ENCODE measurements around the gene TIMM50. TPM values are rescaled to one million over a fixed set of nuclear protein-coding genes. Genes with fewer than 3 reads are reported as not detected.
"Not testable (repeated sequence)": the region's sequence is repeated elsewhere in the genome, so short reads cannot be mapped to it uniquely, and the experiment has no call there.

Gene TIMM50
- total RNA-seq, 2 experiments from 2014 or later, result 103 to 107 TPM

GRCh38 chr19:39472746-39473442, 7.7 kb upstream of the TIMM50 start:
- no peaks in the 10 kb centered on the region for H3K9me3 Mint-ChIP-seq
- no peak for DNase-seq
- CTCF ChIA-PET, result no interaction called here
- H3K4me3 Mint-ChIP-seq, result no peak overlapping the region
- no peak overlapping the region for H3K27ac Mint-ChIP-seq
- H3K27me3 Mint-ChIP-seq (ENCODE audit: low read depth), result no peaks in the 10 kb centered on the region
- peaks cover 45% of the 10 kb centered on the region for H3K36me3 Mint-ChIP-seq (ENCODE audit: low read depth)
- peaks cover 17% of the 10 kb centered on the region for H3K4me1 Mint-ChIP-seq (ENCODE audit: low read depth)
- intact Hi-C loops (cut with micrococcal nuclease), result no loop called here

- intact Hi-C loops (cut with micrococcal nuclease), result no loop called here
- no peak overlapping the region for H3K27ac Mint-ChIP-seq
- H3K9me3 Mint-ChIP-seq, result no peaks in the 10 kb centered on the region
- peaks cover 43% of the 10 kb centered on the region for H3K36me3 Mint-ChIP-seq (ENCODE audit: low read depth)
- CTCF ChIA-PET, result interaction anchor here (0.6 to 1.6 kb wide), 9 partner anchors 16 to 67 kb away, joined by 3 to 9 read pairs (median 4); partner anchors contain the start of genes EID2 and EID2B
- H3K4me3 Mint-ChIP-seq, result no peak overlapping the region
- no peaks in the 10 kb centered on the region for H3K27me3 Mint-ChIP-seq (ENCODE audit: low read depth)
- peaks cover 17% of the 10 kb centered on the region for H3K4me1 Mint-ChIP-seq (ENCODE audit: low read depth)
- no peak for DNase-seq
Observed at GRCh38 chr19:39473443-39473960, 7.1 kb upstream of the TIMM50 start.

- intact Hi-C loops (cut with micrococcal nuclease), result loop anchor here (1.0 kb wide), 1 partner anchor 58 kb away; the partner anchor contains the start of gene EID2B
- Mint-ChIP-seq H3K27me3 (ENCODE audit: low read depth) (no peaks in the 10 kb centered on the region), H3K27ac (no peak overlapping the region), H3K9me3 (no peaks in the 10 kb centered on the region), H3K4me1 (ENCODE audit: low read depth) (peaks cover 17% of the 10 kb centered on the region), H3K36me3 (ENCODE audit: low read depth) (peaks cover 37% of the 10 kb centered on the region), H3K4me3 (no peak overlapping the region)
- peak; percentile 76 for DNase-seq
- CTCF ChIA-PET, result interaction anchor here (0.6 to 2.0 kb wide), 18 partner anchors 11 to 372 kb away, joined by 3 to 9 read pairs (median 3); partner anchors contain the start of genes EID2 and EID2B
Observed at GRCh38 chr19:39474139-39474620, 6.5 kb upstream of the TIMM50 start.

- no peak overlapping the region for H3K4me3 Mint-ChIP-seq
- DNase-seq, result no peak
- CTCF ChIA-PET, result interaction anchor here (0.6 to 2.0 kb wide), 3 partner anchors 14 to 79 kb away, joined by 3 to 9 read pairs (median 3); no protein-coding TSS in a partner anchor
- no peaks in the 10 kb centered on the region for H3K9me3 Mint-ChIP-seq
- intact Hi-C loops (cut with micrococcal nuclease), result no loop called here
- H3K36me3 Mint-ChIP-seq (ENCODE audit: low read depth), result peaks cover 27% of the 10 kb centered on the region
- peaks cover 15% of the 10 kb centered on the region for H3K4me1 Mint-ChIP-seq (ENCODE audit: low read depth)
- H3K27ac Mint-ChIP-seq, result no peak overlapping the region
- H3K27me3 Mint-ChIP-seq (ENCODE audit: low read depth), result no peaks in the 10 kb centered on the region
Observed at GRCh38 chr19:39475748-39476147, 4.9 kb upstream of the TIMM50 start.

GRCh38 chr19:39479319-39479801, 1.3 kb upstream of the TIMM50 start:
- intact Hi-C loops (cut with micrococcal nuclease); CTCF ChIA-PET; H3K27ac Mint-ChIP-seq; H3K27me3 Mint-ChIP-seq (ENCODE audit: low read depth); H3K9me3 Mint-ChIP-seq; H3K4me3 Mint-ChIP-seq; DNase-seq: not testable (repeated sequence)
- H3K36me3 Mint-ChIP-seq (ENCODE audit: low read depth), result peaks cover 20% of the 10 kb centered on the region
- peaks cover 27% of the 10 kb centered on the region for H3K4me1 Mint-ChIP-seq (ENCODE audit: low read depth)

- Mint-ChIP-seq H3K9me3 (no peaks in the 10 kb centered on the region), H3K27me3 (ENCODE audit: low read depth) (no peaks in the 10 kb centered on the region), H3K4me3 (peak overlapping the region; percentile 92), H3K36me3 (ENCODE audit: low read depth) (peaks cover 15% of the 10 kb centered on the region), H3K4me1 (ENCODE audit: low read depth) (peaks cover 27% of the 10 kb centered on the region), H3K27ac (peak overlapping the region; percentile 90)
- CTCF ChIA-PET, result no interaction called here
- no peak for DNase-seq
- intact Hi-C loops (cut with micrococcal nuclease), result loop anchor here (1.0 to 2.0 kb wide), 3 partner anchors 35 to 89 kb away; partner anchors contain the start of genes EID2B, MED29, PAF1 and SUPT5H
Observed at GRCh38 chr19:39479916-39480315, 722 bp upstream of the TIMM50 start.

GRCh38 chr19:39481229-39481545, 549 bp downstream of the TIMM50 start:
- intact Hi-C loops (cut with micrococcal nuclease), result loop anchor here (2.0 kb wide), 1 partner anchor 52 kb away; the partner anchor contains the start of gene EID2B
- Mint-ChIP-seq H3K4me1 (ENCODE audit: low read depth) (peaks cover 27% of the 10 kb centered on the region), H3K27ac (peak overlapping the region; percentile 63), H3K9me3 (no peaks in the 10 kb centered on the region), H3K36me3 (ENCODE audit: low read depth) (peaks cover 16% of the 10 kb centered on the region), H3K27me3 (ENCODE audit: low read depth) (no peaks in the 10 kb centered on the region), H3K4me3 (peak overlapping the region; percentile 92)
- CTCF ChIA-PET, result no interaction called here
- no peak for DNase-seq

- intact Hi-C loops (cut with micrococcal nuclease), result loop anchor here (2.0 kb wide), 1 partner anchor 51 kb away; the partner anchor contains the start of gene EID2B
- Mint-ChIP-seq H3K4me1 (ENCODE audit: low read depth) (peaks cover 27% of the 10 kb centered on the region), H3K36me3 (ENCODE audit: low read depth) (peaks cover 17% of the 10 kb centered on the region), H3K27ac (peak overlapping the region; percentile 63), H3K4me3 (peak overlapping the region; percentile 92), H3K27me3 (ENCODE audit: low read depth) (no peaks in the 10 kb centered on the region), H3K9me3 (no peaks in the 10 kb centered on the region)
- DNase-seq, result no peak
- CTCF ChIA-PET, result no interaction called here
Observed at GRCh38 chr19:39481676-39482075, 1.0 kb downstream of the TIMM50 start.

- H3K27me3 Mint-ChIP-seq (ENCODE audit: low read depth), result no peaks in the 10 kb centered on the region
- H3K4me1 Mint-ChIP-seq (ENCODE audit: low read depth), result peaks cover 27% of the 10 kb centered on the region
- no peak overlapping the region for H3K27ac Mint-ChIP-seq
- H3K4me3 Mint-ChIP-seq, result peak overlapping the region; percentile 41
- intact Hi-C loops (cut with micrococcal nuclease), result no loop called here
- CTCF ChIA-PET, result interaction anchor here (0.7 to 1.3 kb wide), 2 partner anchors 20 to 49 kb away, joined by 3 to 4 read pairs; partner anchors contain the start of gene EID2B
- no peaks in the 10 kb centered on the region for H3K9me3 Mint-ChIP-seq
- peaks cover 22% of the 10 kb centered on the region for H3K36me3 Mint-ChIP-seq (ENCODE audit: low read depth)
- no peak for DNase-seq
Observed at GRCh38 chr19:39483141-39483540, 2.5 kb downstream of the TIMM50 start.

GRCh38 chr19:39489756-39490155, 9.1 kb downstream of the TIMM50 start:
- H3K4me3 Mint-ChIP-seq, result no peak overlapping the region
- H3K27me3 Mint-ChIP-seq (ENCODE audit: low read depth), result no peaks in the 10 kb centered on the region
- H3K9me3 Mint-ChIP-seq, result no peaks in the 10 kb centered on the region
- no peak for DNase-seq
- peaks cover 31% of the 10 kb centered on the region for H3K36me3 Mint-ChIP-seq (ENCODE audit: low read depth)
- no peak overlapping the region for H3K27ac Mint-ChIP-seq
- H3K4me1 Mint-ChIP-seq (ENCODE audit: low read depth), result no peaks in the 10 kb centered on the region
- CTCF ChIA-PET, result interaction anchor here (0.6 to 1.8 kb wide), 2 partner anchors 49 to 61 kb away, joined by 3 to 4 read pairs; no protein-coding TSS in a partner anchor
- intact Hi-C loops (cut with micrococcal nuclease), result no loop called here

GRCh38 chr19:39492225-39492624, 11.6 kb downstream of the TIMM50 start:
- Mint-ChIP-seq H3K4me1 (ENCODE audit: low read depth) (no peaks in the 10 kb centered on the region), H3K27ac (no peak overlapping the region), H3K27me3 (ENCODE audit: low read depth) (no peaks in the 10 kb centered on the region), H3K4me3 (no peak overlapping the region), H3K9me3 (no peaks in the 10 kb centered on the region), H3K36me3 (ENCODE audit: low read depth) (peaks cover 20% of the 10 kb centered on the region)
- CTCF ChIA-PET, result interaction anchor here (1.0 to 1.2 kb wide), 2 partner anchors 11 to 41 kb away, joined by 5 to 6 read pairs; partner anchors contain the start of gene EID2B
- intact Hi-C loops (cut with micrococcal nuclease), result no loop called here
- DNase-seq, result no peak

GRCh38 chr19:39492788-39493187, 12.2 kb downstream of the TIMM50 start:
- no peaks in the 10 kb centered on the region for H3K27me3 Mint-ChIP-seq (ENCODE audit: low read depth)
- DNase-seq, result no peak
- no peak overlapping the region for H3K4me3 Mint-ChIP-seq
- intact Hi-C loops (cut with micrococcal nuclease), result no loop called here
- no peaks in the 10 kb centered on the region for H3K9me3 Mint-ChIP-seq
- peaks cover 20% of the 10 kb centered on the region for H3K36me3 Mint-ChIP-seq (ENCODE audit: low read depth)
- CTCF ChIA-PET, result interaction anchor here (1.0 kb wide), 1 partner anchor 40 kb away, joined by 5 read pairs; the partner anchor contains the start of gene EID2B
- H3K27ac Mint-ChIP-seq, result no peak overlapping the region
- no peaks in the 10 kb centered on the region for H3K4me1 Mint-ChIP-seq (ENCODE audit: low read depth)
